ENCODE measurements around the gene GNG12. TPM values are rescaled to one million over a fixed set of nuclear protein-coding genes. Genes with fewer than 3 reads are reported as not detected.

The GNG12 gene
- total and polyA plus RNA-seq, 9 of the 15 experiments (the other 6 are each of a cell fraction or from before 2014, with no cell fraction given): 2.6 to 6.0 (median 4.1) TPM

DNA sequence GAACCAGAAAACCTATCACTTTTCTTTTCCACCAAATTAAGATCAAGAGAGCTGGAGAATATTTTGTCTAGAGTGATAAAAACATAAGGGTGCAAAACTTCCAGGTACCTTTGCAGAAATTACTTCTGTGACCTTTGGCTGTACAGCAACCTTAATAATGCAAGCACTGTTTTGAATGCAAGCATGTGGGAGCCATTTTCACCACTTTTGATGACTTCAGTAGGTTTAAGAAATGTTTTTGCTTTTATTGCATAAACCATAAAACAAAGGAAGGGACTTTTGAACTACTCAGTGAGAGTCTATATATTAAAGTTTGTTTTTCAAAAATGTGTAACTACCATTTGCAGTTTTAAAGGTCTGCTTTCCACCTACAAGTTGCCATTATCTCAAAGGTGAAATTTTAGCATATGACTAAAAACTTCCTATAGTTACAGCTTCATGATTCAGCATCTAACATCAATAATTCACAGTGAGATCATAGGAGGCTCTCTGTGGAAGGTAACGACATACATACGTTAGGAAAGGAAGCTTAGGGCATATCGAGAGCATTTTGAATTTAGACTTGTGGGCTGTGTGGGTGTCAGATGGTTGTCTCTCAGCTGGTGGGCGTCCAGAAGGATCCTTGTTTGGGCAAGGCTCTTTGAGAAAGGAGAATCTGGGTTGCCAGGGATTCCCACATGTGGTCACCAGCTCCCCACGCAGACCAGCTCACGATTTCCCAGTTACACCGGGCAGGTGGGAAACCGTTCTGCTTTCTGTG is 149.3 kb downstream of the GNG12 start (continued):
- TF ChIP-seq ZNF695 (CRISPR knock-in tag; IDR thresholded peaks at IDR 0.05) (no peak), SIN3B (IDR thresholded peaks at IDR 0.05; ENCODE audit: low read depth) (no peak), ZBTB17 (CRISPR knock-in tag; IDR thresholded peaks at IDR 0.05) (no peak), POLR2AphosphoS2 (IDR thresholded peaks at IDR 0.05; ENCODE audit: low read length) (no peak), ZNF785 (CRISPR knock-in tag; IDR thresholded peaks at IDR 0.05) (no peak), MEIS2 (IDR thresholded peaks at IDR 0.05; ENCODE audit: partially characterized antibody) (peak; percentile 63), ILK (tag; IDR thresholded peaks at IDR 0.05; ENCODE audit: borderline replicate concordance, low read depth) (no peak), GTF2E2 (tag; IDR thresholded peaks at IDR 0.05) (no peak), ELF2 (CRISPR knock-in tag; IDR thresholded peaks at IDR 0.05) (no peak), CEBPB (tag; IDR thresholded peaks at IDR 0.05) (no peak), RBM14 (IDR thresholded peaks at IDR 0.05; ENCODE audit: borderline replicate concordance, insufficient read depth, low read depth, low read length) (no peak), PHF8 (IDR thresholded peaks at IDR 0.05; ENCODE audit: borderline replicate concordance, low read length) (no peak)
- TF ChIP-seq, protein P1, sequence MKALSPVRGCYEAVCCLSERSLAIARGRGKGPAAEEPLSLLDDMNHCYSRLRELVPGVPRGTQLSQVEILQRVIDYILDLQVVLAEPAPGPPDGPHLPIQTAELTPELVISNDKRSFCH (CRISPR knock-in tag; IDR thresholded peaks at IDR 0.05): no peak
- TF ChIP-seq, protein P1 (tag; IDR thresholded peaks at IDR 0.05): no peak

Data from K562 (cell line).